Measurements from ENCODE around the gene HMGA1. TPM values are rescaled to one million over a fixed set of nuclear protein-coding genes. Genes with fewer than 3 reads are reported as not detected.

HMGA1 gene
- total RNA-seq, 2 donors from 2014 or later, result 29.6 to 37.8 TPM

DNA sequence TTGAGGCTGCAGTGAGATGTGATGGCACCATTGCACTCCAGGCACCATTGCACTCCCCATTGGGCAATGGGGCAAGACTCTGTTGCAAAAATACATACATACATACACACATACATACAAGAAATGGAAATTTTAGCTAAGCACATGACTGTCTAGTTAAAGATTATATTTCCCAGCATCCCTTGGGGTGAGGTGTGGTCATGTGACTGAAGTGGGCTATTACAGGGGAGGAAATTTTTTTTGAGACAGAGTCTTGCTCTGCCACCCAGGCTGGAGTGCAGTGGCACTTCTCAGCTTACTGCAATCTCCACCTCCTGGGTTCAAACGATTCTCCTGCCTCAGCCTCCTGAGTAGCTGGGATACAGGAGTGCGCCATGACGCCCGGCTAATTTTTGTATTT is 32.0 kb upstream of the HMGA1 start:
- DNase-seq (ENCODE audit: low spot score), result no peak
- H3K27me3 ChIP-seq, result no peaks in the 10 kb centered on the region
- no peaks in the 10 kb centered on the region for H3K4me1 ChIP-seq
- no peak overlapping the region for H3K27ac ChIP-seq
- no peaks in the 10 kb centered on the region for H3K9me3 ChIP-seq
- no peaks in the 10 kb centered on the region for H3K36me3 ChIP-seq
- TF ChIP-seq, protein P1, sequence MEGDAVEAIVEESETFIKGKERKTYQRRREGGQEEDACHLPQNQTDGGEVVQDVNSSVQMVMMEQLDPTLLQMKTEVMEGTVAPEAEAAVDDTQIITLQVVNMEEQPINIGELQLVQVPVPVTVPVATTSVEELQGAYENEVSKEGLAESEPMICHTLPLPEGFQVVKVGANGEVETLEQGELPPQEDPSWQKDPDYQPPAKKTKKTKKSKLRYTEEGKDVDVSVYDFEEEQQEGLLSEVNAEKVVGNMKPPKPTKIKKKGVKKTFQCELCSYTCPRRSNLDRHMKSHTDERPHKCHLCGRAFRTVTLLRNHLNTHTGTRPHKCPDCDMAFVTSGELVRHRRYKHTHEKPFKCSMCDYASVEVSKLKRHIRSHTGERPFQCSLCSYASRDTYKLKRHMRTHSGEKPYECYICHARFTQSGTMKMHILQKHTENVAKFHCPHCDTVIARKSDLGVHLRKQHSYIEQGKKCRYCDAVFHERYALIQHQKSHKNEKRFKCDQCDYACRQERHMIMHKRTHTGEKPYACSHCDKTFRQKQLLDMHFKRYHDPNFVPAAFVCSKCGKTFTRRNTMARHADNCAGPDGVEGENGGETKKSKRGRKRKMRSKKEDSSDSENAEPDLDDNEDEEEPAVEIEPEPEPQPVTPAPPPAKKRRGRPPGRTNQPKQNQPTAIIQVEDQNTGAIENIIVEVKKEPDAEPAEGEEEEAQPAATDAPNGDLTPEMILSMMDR (IDR thresholded peaks at IDR 0.05), result no peak
- no peak overlapping the region for H3K4me3 ChIP-seq

DNA sequence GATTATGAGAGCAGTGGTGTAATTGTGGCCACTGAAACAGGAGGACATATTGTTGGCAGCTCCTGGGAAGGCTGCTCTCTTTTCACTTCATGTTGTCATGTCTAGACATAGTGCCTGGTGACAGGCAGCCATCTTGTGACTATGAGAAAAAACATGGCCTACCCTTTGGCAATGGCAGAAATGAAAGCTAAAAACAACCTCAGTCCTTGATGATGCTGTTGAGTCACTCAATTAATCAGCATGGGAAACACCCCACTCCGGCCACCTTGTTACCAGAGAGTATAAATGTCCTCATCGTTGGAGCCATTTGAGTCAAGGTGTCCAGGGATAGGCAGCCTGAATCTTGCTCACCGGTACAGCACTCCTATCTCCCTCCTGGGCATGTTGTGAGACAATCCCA is 31.2 kb upstream of the HMGA1 start:
- no peak for DNase-seq (ENCODE audit: low spot score)
- TF ChIP-seq, protein P1 (IDR thresholded peaks at IDR 0.05), result no peak
- H3K36me3 ChIP-seq, result no peaks in the 10 kb centered on the region
- no peaks in the 10 kb centered on the region for H3K27me3 ChIP-seq
- no peak overlapping the region for H3K27ac ChIP-seq
- no peaks in the 10 kb centered on the region for H3K4me1 ChIP-seq
- no peaks in the 10 kb centered on the region for H3K9me3 ChIP-seq
- no peak overlapping the region for H3K4me3 ChIP-seq

DNA sequence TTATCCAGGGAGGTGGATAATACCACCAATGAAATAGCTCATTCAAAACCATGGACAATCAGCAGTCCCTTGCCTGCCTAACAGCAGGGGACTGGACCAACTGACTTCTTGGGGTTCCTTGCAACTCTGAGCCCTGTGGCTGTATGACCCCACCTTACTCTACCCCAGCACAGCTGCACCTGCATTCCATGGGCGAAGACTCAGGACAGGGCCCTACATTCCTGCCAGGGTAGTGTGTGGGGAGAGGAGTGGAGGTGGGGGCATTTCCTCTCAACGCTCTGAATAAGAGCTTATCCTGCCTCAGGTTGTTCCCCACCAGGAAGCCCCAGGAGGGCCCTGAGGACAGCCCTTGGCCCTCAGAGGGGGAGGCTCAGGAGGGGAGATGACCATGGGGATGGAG is 30.8 kb upstream of the HMGA1 start:
- DNase-seq (ENCODE audit: low spot score), result no peak
- TF ChIP-seq, protein P1 (IDR thresholded peaks at IDR 0.05), result no peak

DNA sequence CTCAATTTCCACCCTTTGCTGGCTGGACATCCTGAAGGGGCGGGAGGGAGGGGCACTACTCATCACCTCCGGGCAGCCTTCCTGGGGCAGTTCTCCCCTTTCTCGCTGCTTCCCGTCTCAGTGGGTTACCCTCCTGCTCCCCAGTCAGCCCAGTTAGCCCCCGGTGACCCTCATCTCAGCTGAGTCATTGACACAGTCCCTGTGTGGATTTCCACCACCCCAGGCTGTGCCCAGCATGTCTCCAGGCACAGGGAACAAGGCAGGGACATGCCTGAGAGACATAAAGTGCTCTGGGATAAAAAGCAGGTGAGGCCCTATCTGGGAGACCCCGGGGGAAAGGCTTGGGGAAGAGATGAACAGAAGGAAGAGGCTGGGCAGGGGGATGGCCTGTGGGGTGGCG is 29.9 kb upstream of the HMGA1 start:
- Histone ChIP-seq H3K9me3 (no peaks in the 10 kb centered on the region), H3K4me1 (no peaks in the 10 kb centered on the region), H3K27me3 (no peaks in the 10 kb centered on the region), H3K27ac (no peak overlapping the region), H3K4me3 (no peak overlapping the region), H3K36me3 (no peaks in the 10 kb centered on the region)
- DNase-seq (ENCODE audit: low spot score), result no peak
- TF ChIP-seq, protein P1 (IDR thresholded peaks at IDR 0.05), result no peak

More for the DNA sequence above, 30.8 kb upstream of the HMGA1 start:
- Histone ChIP-seq H3K4me1 (no peaks in the 10 kb centered on the region), H3K27ac (no peak overlapping the region), H3K36me3 (no peaks in the 10 kb centered on the region), H3K4me3 (no peak overlapping the region), H3K27me3 (no peaks in the 10 kb centered on the region), H3K9me3 (no peaks in the 10 kb centered on the region)

DNA sequence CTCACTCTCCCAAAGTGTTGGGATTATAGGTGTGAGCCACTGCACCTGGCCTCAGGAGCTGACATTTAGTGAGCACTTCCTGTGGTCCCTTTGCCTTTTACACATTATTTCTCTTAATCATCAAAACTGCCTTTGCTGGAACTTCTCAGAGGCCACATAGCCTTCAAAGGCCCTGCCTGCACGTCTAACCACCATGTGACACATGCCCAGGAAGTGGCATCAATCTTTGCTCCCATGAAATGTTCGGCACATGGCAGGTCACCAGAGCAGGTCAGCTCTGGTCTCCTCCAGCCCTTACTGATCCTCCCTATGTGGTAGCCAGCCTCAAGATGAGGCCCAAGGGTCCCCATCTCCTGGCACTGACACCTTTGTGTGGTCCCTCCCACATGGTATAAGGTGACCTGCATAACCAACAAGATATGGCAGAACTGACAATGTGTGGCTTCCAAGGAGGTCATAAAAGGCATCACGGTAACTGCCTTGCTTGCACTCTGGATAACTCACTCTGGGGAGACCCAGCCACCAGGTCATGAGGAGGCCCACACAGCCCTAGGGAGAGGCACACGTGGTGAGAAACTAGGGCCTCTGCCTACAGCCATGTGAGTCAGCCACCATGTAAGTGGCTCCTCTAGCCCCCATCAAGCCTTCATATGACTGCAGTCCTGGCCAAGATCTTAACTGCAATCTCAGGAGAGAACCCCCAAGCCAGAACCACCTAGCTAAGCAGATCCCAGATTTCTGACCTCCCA is 28.8 kb upstream of the HMGA1 start:
- DNase-seq (ENCODE audit: low spot score), result no peak
- no peaks in the 10 kb centered on the region for H3K4me1 ChIP-seq
- H3K36me3 ChIP-seq, result no peaks in the 10 kb centered on the region
- H3K9me3 ChIP-seq, result no peaks in the 10 kb centered on the region
- no peak overlapping the region for H3K4me3 ChIP-seq
- TF ChIP-seq, protein P1 (IDR thresholded peaks at IDR 0.05), result no peak
- no peaks in the 10 kb centered on the region for H3K27me3 ChIP-seq
- H3K27ac ChIP-seq, result no peak overlapping the region

DNA sequence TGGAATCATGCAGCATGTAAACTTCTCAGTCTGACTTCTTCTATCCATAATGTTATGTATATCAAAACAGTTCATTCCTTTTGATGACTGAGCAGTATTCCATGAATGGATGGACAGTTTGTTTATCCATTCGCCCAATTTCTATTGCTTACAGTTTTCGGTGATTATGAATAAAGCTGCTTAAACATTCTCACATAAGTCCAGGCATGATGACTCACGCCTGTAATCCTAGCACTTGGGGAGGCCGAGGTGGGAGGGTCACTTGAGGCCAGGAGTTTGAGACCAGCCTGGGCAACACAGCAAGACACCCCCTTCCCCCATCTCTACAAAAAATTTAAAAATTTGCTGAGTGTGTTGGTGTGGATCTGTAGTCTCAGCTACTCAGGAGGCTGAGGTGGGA is 22.9 kb upstream of the HMGA1 start:
- no peak overlapping the region for H3K27ac ChIP-seq

More for the DNA sequence above, 22.9 kb upstream of the HMGA1 start:
- no peaks in the 10 kb centered on the region for H3K4me1 ChIP-seq
- no peak for DNase-seq (ENCODE audit: low spot score)
- no peak overlapping the region for H3K4me3 ChIP-seq
- no peaks in the 10 kb centered on the region for H3K36me3 ChIP-seq
- H3K27me3 ChIP-seq, result no peaks in the 10 kb centered on the region
- no peaks in the 10 kb centered on the region for H3K9me3 ChIP-seq
- TF ChIP-seq, protein P1 (IDR thresholded peaks at IDR 0.05), result no peak

Measured in right atrium auricular region (tissue), 2 donors.